GM21390 (cell line): Measurements from ENCODE around the gene STIMATE.

Experiments
- ATAC-seq: cut with Tn5 transposase; IDR thresholded peaks from one replicate; pipeline ENCODE4 v1.9.1; 2021; ENCODE audit not compliant: unreplicated experiment

Gene STIMATE

DNA sequence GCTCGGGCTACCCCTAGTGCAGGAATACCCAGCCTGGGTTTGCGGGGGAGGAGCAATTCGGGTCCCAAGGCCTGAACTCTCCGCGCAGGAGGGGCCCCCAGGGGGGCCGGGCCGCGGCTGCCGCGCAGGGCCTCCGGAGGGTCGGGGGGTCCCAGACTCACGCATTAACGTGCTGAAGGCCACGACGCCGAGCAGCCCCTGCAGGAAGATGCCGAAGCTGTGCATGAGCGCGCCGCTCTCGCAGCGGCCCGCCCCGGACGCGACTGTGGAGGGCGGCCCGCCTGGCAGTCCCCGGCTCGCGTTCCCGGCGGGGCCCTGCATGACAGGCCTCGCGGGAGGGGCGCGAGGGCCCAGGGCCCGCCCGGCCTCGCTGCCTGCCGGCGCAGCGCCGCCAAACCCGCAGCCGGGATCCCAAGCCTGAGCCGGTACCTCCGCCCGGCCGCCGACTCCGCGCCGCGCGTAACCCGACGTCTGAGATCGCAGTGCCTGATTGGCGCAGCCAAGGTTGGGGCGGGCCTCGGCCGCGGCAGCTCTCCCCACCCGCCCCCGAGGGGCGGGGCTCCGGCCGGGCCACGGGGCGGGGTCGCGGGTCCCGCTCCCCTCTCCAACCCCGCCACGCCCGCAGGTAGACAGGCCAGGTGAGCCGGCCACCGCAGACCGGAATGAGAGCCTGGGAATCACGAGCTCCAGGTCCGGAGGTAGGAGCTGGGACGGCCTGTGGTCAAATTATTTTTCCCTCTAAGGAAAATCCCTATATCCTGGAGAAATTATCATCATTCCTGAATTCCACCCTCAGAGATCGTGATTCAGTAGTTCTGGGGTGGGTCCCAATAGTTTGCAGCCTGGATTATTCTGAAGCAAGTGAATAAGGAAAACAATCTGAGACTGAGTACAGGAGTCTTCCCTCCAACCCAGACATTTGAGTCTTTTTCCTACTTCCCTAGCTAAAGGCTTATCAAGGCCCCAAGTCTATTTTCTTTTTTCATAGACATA lies at the start of gene STIMATE:
Gene STIMATE (minus strand): TSS at position 419 of the 993 bp plus-strand sequence. CDS start 98 bp downstream, at position 321.
- ATAC-seq: peak; percentile 91

GRCh38 chr3:52939600-52939999 lies 42.3 kb upstream of the STIMATE start:
- no peak for ATAC-seq

DNA sequence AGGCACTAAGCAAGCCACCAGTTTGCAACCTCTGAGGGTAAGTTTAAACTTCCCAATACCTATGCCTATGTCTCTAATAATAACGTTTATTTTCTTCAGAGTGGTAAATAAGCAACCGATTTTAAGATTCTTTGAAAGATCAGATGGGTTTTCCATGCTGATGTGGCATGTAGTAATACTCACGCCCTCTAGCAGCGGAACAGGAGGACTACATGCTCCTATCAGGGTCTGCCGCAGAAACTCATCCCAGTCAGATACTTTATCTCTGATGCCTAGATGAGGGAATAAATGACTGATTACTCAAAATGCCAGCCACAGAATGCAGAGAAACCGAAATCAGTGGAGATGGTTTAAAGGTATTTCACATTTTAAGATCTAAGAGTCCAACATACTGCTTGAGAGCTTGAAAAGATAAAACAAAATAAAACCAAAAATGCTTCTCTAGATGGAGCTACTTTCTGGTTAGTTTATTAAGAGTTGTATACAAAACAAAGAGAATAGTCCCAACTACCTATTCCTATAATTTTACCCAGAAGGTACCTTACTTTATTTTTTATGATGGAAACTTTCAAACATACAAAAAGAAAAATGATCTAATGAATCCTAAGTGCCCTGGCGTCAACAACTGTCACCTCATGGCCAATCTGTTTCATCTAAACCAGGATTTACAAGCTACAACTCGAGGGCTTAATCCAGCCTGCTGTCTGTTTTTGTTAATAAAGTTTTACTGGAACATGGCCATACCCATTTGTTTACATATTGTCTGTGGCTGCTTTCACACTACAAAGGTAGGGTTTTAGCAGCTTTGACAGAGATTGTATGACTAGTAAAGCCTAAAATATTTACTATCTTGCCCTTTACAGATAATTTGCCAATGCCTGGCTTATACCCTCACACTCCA lies 37.5 kb upstream of the STIMATE start:
- ATAC-seq: peak; percentile 58

- ATAC-seq: no peak
Observed at GRCh38 chr3:52931889-52932288, 34.5 kb upstream of the STIMATE start.

- ATAC-seq: no peak
Observed at GRCh38 chr3:52931328-52931727, 34.0 kb upstream of the STIMATE start.

- ATAC-seq: no peak
Observed at GRCh38 chr3:52930748-52931147, 33.4 kb upstream of the STIMATE start.

DNA sequence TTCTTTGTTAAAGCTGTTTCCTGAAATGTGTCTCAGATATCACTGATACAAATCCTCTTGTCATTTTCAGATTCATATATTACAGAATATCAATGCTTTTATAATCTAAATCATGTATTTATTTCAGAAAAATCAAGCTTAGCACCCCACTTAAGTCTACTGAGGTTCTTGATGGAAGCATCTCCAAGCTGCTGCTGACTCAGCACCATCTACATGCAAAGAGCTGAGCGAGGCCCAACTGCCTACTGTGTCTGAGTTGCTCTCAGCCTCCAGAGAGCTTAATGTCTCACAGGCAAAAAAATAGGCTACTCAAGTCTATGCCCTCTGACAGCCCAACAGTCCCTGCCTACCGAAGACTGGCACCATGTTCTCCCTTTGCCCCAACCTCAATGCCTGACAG lies 29.2 kb upstream of the STIMATE start:
- no peak for ATAC-seq

DNA sequence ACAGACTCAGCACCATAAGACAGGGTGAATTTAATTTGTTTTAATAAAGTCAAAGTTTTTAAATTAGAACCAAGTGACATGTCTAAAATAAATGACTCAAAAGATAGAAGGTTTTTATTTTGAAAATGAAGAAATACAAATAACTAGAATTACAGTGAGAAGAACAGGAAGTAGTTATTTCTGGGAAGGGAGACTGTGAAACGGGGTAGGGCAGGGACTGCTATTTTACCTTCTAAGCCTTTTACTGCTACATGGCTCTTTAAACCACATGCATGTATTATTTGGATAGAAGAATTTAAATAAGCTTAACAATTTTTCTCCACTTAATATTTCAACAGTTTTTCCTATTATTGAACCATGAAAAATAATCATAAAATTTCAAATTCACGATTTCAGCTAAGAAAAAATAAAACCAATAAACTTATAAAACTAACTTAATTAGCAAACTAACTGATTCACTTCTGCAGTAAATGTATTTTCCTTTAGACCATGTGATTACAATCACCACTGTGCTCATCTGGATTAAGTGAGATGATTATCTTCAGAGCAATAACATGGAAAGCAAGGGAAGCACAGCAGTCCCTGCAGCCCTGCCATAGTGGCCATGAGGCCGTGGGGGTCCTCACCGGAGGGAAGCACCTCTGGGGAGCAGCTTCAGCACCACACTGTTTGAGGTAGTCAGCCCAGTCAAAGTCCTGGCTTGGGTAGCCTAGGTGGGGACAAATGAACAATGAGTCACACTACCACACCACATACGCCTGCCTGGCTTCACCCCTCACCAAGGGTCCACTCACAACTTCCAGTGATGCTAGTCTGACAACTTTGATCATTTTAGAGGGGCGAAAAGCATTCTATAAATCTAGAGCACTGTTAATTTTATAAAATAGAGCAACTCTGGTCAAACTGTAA lies 28.3 kb upstream of the STIMATE start:
- no peak for ATAC-seq

GRCh38 chr3:52923963-52924362 lies 26.6 kb upstream of the STIMATE start:
- no peak for ATAC-seq

GRCh38 chr3:52920841-52921240 lies 23.5 kb upstream of the STIMATE start:
- no peak for ATAC-seq

DNA sequence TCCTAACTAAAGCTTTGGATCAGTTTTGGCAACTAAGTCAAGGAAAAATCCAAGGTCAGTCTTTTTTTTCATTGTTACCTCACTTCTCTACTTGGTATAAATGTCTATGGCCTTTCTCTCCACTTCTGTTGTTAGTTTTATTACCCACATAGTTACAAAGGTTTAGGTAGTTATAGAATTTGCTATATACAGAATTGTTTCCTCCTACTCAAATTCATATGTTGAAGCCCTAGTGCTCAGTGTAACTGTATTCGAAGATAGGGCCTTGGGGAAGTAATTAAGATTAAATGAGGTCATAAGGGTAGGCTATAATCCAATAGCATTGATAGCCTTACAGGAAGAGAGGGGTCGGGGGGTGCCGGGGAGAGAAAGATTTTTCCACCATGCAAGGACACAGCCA lies 19.7 kb upstream of the STIMATE start:
- no peak for ATAC-seq

- ATAC-seq: no peak
Observed at GRCh38 chr3:52915294-52915693, 17.9 kb upstream of the STIMATE start.

GRCh38 chr3:52912885-52913731 lies 15.8 kb upstream of the STIMATE start:
- ATAC-seq: no peak

- ATAC-seq: no peak
Observed at GRCh38 chr3:52910823-52911222, 13.5 kb upstream of the STIMATE start.

GRCh38 chr3:52907497-52907896 lies 10.1 kb upstream of the STIMATE start:
- ATAC-seq: no peak

GRCh38 chr3:52904552-52904951 lies 7.2 kb upstream of the STIMATE start:
- ATAC-seq: no peak

DNA sequence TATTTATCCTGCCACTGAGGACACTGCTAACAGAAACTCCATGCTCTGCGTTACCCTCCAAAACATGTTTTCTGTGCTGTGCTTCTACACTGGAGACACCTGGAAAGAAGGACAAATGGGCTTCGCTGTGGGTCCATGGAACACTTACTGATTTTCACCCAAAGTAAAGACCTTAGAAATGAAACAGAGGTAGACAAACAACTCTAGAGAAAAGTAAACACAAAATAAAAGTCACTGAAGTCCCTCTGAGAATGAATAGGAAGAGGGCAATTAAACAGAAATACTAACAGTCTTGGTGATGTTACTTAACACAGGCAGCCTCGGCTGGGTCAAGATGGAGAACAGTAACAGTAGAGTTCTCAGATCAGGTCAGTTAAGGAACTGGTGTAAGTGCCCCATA lies 6.7 kb upstream of the STIMATE start:
- ATAC-seq: no peak

GRCh38 chr3:52896613-52897012 lies 735 bp downstream of the STIMATE start:
- no peak for ATAC-seq

DNA sequence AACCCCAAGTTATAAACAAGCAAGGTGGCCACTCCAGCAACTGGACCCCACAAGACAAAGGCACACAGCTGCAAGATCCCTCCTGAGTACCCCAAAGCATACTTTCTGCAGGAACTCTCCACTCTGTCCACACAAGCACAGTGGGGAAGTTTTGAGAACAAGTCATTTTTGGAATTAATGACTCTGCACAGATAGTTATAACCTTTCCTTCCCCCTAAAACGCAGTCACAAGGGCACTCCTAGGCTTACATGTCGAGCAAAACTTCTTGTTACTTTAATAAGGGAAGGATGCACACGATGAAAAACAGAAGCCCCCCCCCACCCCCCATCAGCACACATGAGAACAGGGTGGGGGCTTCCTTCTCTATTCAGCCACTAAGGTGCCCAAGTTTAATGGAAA lies 1.2 kb downstream of the STIMATE start:
- ATAC-seq: no peak

DNA sequence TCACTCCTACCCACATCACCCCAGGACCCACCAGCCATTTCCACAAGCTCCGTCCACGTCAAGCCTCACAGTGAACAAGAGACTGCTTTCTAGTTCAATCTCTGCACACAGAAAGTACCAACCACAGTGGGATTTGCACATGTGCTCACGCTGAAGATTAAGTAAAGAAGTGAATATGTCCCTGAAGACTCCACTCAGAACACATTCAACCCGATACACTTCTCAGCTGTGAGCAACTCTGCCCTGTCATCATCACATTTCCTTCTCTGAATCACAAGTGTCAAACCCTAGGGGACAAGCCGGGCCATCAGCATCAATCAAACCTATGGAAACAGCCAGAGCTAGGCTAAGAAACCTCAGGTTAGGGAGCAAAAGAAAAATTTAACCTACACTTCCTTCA lies 1.9 kb downstream of the STIMATE start:
- ATAC-seq: no peak
